Natural killer cell (primary cell): ENCODE measurements around the gene BOC. TPM values are rescaled to one million over a fixed set of nuclear protein-coding genes. Genes with fewer than 3 reads are reported as not detected.

Experiments
- ATAC-seq, 3 donors: fragments of 150-1000 bp in 2 of 3; fragments of 200-7000 bp in 1 of 3; cut with Tn5 transposase; 1 replicate in 1 of 3; 2 replicates in 2 of 3; pipeline ENCODE4 v1.10.0; 2021; ENCODE audit warnings: mild to moderate bottlenecking in 2 of 3, moderate library complexity in 2 of 3
- DNase-seq, 2 donors: peaks; one replicate each; pipeline versions ENCODE4 v3.0.0 to v3.0.0-alpha.2; 2013 to 2021; ENCODE audit warnings: mixed read lengths in 1 of 2
- H3K27ac ChIP-seq: one replicate; pipeline ENCODE4 v1.5.1; 2013; ENCODE audit warnings: mild to moderate bottlenecking, low read length
- H3K27me3 ChIP-seq: one replicate; pipeline ENCODE4 v1.6.1; 2013; ENCODE audit warnings: low read length; ENCODE audit not compliant: control insufficient read depth, insufficient read depth
- H3K36me3 ChIP-seq: one replicate; pipeline ENCODE4 v1.6.1; 2013; ENCODE audit warnings: low read length; ENCODE audit not compliant: control insufficient read depth, insufficient read depth
- H3K4me1 ChIP-seq: one replicate; pipeline ENCODE4 v1.6.1; 2013; ENCODE audit warnings: low read length; ENCODE audit not compliant: control insufficient read depth, insufficient read depth
- H3K4me3 ChIP-seq: one replicate; pipeline ENCODE4 v1.5.1; 2013; ENCODE audit warnings: low read length
- H3K9me3 ChIP-seq: one replicate; pipeline ENCODE4 v1.6.1; 2013; ENCODE audit warnings: low read length; ENCODE audit not compliant: control insufficient read depth, insufficient read depth
- H3K27ac Mint-ChIP-seq, 2 donors: one replicate each; pipeline ENCODE4 v1.8.0; 2022; ENCODE audit warnings: mild to moderate bottlenecking in 2 of 2, mixed read lengths in 2 of 2, moderate library complexity in 1 of 2
- H3K27me3 Mint-ChIP-seq, 2 donors: one replicate each; pipeline ENCODE4 v1.8.0; 2022; ENCODE audit warnings: low read depth in 2 of 2, mixed read lengths in 2 of 2
- H3K36me3 Mint-ChIP-seq: one replicate; pipeline ENCODE4 v1.8.0; 2022; ENCODE audit warnings: mixed read lengths
- H3K4me1 Mint-ChIP-seq, 2 donors: one replicate each; pipeline ENCODE4 v1.8.0; 2022; ENCODE audit warnings: mixed read lengths in 2 of 2
- H3K4me3 Mint-ChIP-seq: one replicate; pipeline ENCODE4 v1.8.0; 2022; ENCODE audit warnings: mild to moderate bottlenecking, moderate library complexity, mixed read lengths
- H3K9me3 Mint-ChIP-seq, 2 donors: one replicate each; pipeline ENCODE4 v1.8.0; 2022; ENCODE audit warnings: mixed read lengths in 2 of 2
- CTCF ChIP-seq: fragments of 200-600 bp; IDR thresholded peaks from one replicate; pipeline ENCODE4 v1.8.0; 2022; ENCODE audit warnings: antibody characterized with exemption
- WGBS: methylation state at CpG from one replicate; pipeline ENCODE4 v1.1.7; 2013; ENCODE audit warnings: missing lambda C conversion rate; ENCODE audit not compliant: insufficient coverage; 5-methylcytosine and 5-hydroxymethylcytosine counted together
- intact Hi-C: fragments of 100-400 bp; cut with micrococcal nuclease; formaldehyde crosslinking; loops from one replicate; pipeline ENCODE4 v1.14.2; 2022
- total RNA-seq, 4 donors: library from RNA; stranded (reverse); fragments of 120-200 nt in 1 of 4; gene quantifications; one replicate each; pipeline versions ENCODE4 v1.2.3 to v1.2.4, GENCODE V29; 2013 to 2022

BOC gene
- total RNA-seq, 3 donors from 2014 or later (not counting 1 experiment from before 2014, with no cell fraction given), result 0.10 TPM; not detected in 2

DNA sequence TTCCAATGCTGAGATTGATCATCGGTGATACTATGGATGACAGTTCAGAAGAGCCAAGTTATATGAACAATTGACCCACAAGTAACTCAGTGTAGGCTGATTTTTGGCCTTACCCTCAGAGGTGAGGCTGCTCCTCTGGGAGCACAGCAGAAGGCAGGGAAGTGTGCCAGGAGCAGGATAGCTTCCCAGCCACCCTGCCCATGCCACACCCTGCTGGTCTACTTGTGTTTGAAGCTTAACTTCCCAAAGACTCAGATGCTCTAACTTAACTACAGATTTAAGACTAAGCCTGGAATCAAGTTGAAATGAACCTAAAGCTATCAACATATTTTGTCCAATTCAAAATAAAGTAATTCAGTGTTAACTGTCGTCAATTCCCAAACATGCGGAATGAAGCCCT, 77.5 kb downstream of the BOC start:
- ATAC-seq, result no peak
- Histone ChIP-seq H3K4me1 (no peaks in the 10 kb centered on the region), H3K27me3 (no peaks in the 10 kb centered on the region), H3K4me3 (no peak overlapping the region), H3K9me3 (no peaks in the 10 kb centered on the region), H3K36me3 (no peaks in the 10 kb centered on the region), H3K27ac (no peak overlapping the region)
- TF ChIP-seq CTCF, result no peak
- no peak overlapping the region for H3K4me3 Mint-ChIP-seq
- H3K4me1 Mint-ChIP-seq, result no peaks in the 10 kb centered on the region
- WGBS, result 94% methylated on average over 3 of the region's 3 CpGs
- H3K27me3 Mint-ChIP-seq, result no peaks in the 10 kb centered on the region
- H3K27ac Mint-ChIP-seq, result no peak overlapping the region
- no peaks in the 10 kb centered on the region for H3K36me3 Mint-ChIP-seq
- no peak for DNase-seq
- intact Hi-C loops, result loop anchor here (1.0 kb wide), 2 partner anchors 238 to 646 kb away; no protein-coding TSS in a partner anchor
- H3K9me3 Mint-ChIP-seq, result no peaks in the 10 kb centered on the region

GRCh38 chr3:113291572-113291971, 80.2 kb downstream of the BOC start:
- no peak overlapping the region for H3K4me3 ChIP-seq
- no peaks in the 10 kb centered on the region for H3K36me3 ChIP-seq
- H3K4me1 ChIP-seq, result no peaks in the 10 kb centered on the region
- DNase-seq (no peak), ATAC-seq (no peak)
- no peak for TF ChIP-seq CTCF
- H3K4me3 Mint-ChIP-seq, result no peak overlapping the region
- H3K9me3 ChIP-seq, result no peaks in the 10 kb centered on the region
- H3K27ac Mint-ChIP-seq, result no peak overlapping the region
- H3K9me3 Mint-ChIP-seq, result no peaks in the 10 kb centered on the region
- intact Hi-C loops, result no loop called here
- WGBS, result 96% methylated on average over 6 of the region's 6 CpGs
- no peaks in the 10 kb centered on the region for H3K36me3 Mint-ChIP-seq
- H3K27ac ChIP-seq, result no peak overlapping the region
- no peaks in the 10 kb centered on the region for H3K4me1 Mint-ChIP-seq
- no peaks in the 10 kb centered on the region for H3K27me3 Mint-ChIP-seq
- no peaks in the 10 kb centered on the region for H3K27me3 ChIP-seq

- no peaks in the 10 kb centered on the region for H3K9me3 Mint-ChIP-seq
- no peaks in the 10 kb centered on the region for H3K4me1 Mint-ChIP-seq
- intact Hi-C loops, result no loop called here
- no peak overlapping the region for H3K4me3 Mint-ChIP-seq
- no peak overlapping the region for H3K27ac ChIP-seq
- WGBS, result 95% methylated on average over 2 of the region's 2 CpGs
- no peaks in the 10 kb centered on the region for H3K36me3 Mint-ChIP-seq
- no peaks in the 10 kb centered on the region for H3K9me3 ChIP-seq
- no peak for TF ChIP-seq CTCF
- H3K36me3 ChIP-seq, result no peaks in the 10 kb centered on the region
- H3K27ac Mint-ChIP-seq, result no peak overlapping the region
- H3K4me1 ChIP-seq, result no peaks in the 10 kb centered on the region
- ATAC-seq (no peak), DNase-seq (no peak)
- H3K27me3 Mint-ChIP-seq, result no peaks in the 10 kb centered on the region
- no peak overlapping the region for H3K4me3 ChIP-seq
- H3K27me3 ChIP-seq, result no peaks in the 10 kb centered on the region
Observed at GRCh38 chr3:113292933-113293332, 81.6 kb downstream of the BOC start.

DNA sequence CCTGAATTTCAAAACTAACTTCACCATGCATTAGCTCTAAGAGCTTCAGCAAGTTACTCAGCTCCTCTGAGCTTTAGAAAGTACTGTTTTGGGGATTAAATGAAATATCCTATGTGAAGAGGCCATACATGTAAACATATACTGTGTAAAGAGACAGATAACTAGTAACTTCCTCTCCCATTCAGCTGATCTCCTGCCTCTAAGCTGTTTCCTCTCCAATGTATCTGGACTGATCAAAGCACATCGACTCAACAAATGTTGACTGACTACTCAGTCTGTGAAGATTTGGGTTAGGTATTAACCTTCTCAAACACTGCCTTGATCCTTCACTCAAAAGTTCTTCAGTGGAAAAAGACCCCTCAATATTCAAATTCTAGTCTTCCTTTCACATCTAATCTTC, 82.0 kb downstream of the BOC start:
- no peak for DNase-seq
- ATAC-seq, result no peak
- WGBS, result no CpG with 5 or more reads among the region's 1 CpG
- H3K36me3 Mint-ChIP-seq, result no peaks in the 10 kb centered on the region
- H3K4me3 Mint-ChIP-seq, result no peak overlapping the region
- H3K4me3 ChIP-seq, result no peak overlapping the region
- H3K4me1 Mint-ChIP-seq, result no peaks in the 10 kb centered on the region
- H3K27ac ChIP-seq, result no peak overlapping the region
- H3K9me3 Mint-ChIP-seq, result no peaks in the 10 kb centered on the region
- H3K4me1 ChIP-seq, result no peaks in the 10 kb centered on the region
- H3K27ac Mint-ChIP-seq, result no peak overlapping the region
- intact Hi-C loops, result no loop called here
- no peaks in the 10 kb centered on the region for H3K36me3 ChIP-seq
- H3K27me3 Mint-ChIP-seq, result no peaks in the 10 kb centered on the region
- H3K9me3 ChIP-seq, result no peaks in the 10 kb centered on the region
- TF ChIP-seq CTCF, result no peak
- no peaks in the 10 kb centered on the region for H3K27me3 ChIP-seq
